Fibroblast of lung (primary cell): ENCODE results near the gene ACAD8.

Experiments
- CTCF ChIP-seq, 2 donors: IDR thresholded peaks in 1 of 2; conservative IDR thresholded peaks in 1 of 2; 1 replicate in 1 of 2; 2 replicates in 1 of 2; pipeline ENCODE4 v1.5.1; 2011 to 2012; ENCODE audit warnings: low read length in 2 of 2, control low read depth in 1 of 2, inconsistent platforms in 1 of 2, low read depth in 1 of 2, mild to moderate bottlenecking in 1 of 2
- EZH2 ChIP-seq: IDR thresholded peaks from 2 replicates; pipeline ENCODE4 v1.5.1; 2012; ENCODE audit warnings: low read length, control low read depth, mild to moderate bottlenecking; ENCODE audit errors: missing control alignments

DNA sequence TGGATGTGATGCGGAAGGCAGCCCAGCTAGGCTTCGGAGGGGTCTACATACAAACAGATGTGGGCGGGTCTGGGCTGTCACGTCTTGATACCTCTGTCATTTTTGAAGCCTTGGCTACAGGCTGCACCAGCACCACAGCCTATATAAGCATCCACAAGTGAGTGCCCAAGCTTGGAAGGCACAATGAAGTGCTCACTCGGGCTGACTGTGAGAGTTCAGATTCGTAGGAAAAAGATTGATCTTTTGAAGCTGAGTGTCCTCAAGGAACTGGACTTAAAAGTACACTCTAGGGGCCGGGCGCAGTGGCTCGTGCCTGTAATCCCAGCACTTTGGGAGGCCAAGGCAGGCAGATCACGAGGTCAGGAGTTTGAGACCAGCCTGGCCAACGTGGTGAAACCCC is 3.7 kb downstream of the ACAD8 start:
- TF ChIP-seq CTCF (conservative IDR thresholded peaks at IDR 0.05 in 1 of 2, IDR thresholded peaks at IDR 0.05 in 1 of 2; ENCODE audit: low read depth in 1 of 2, low read length in 2 of 2) (no peak), EZH2 (no peak)
